Measurements from ENCODE around the gene ZBP1. TPM values are rescaled to one million over a fixed set of nuclear protein-coding genes. Genes with fewer than 3 reads are reported as not detected.

ZBP1 gene
- total and polyA plus RNA-seq, 10 of the 15 experiments (the other 5 are each of a cell fraction or from before 2014, with no cell fraction given): 0.93 to 10.6 (median 4.8) TPM

DNA sequence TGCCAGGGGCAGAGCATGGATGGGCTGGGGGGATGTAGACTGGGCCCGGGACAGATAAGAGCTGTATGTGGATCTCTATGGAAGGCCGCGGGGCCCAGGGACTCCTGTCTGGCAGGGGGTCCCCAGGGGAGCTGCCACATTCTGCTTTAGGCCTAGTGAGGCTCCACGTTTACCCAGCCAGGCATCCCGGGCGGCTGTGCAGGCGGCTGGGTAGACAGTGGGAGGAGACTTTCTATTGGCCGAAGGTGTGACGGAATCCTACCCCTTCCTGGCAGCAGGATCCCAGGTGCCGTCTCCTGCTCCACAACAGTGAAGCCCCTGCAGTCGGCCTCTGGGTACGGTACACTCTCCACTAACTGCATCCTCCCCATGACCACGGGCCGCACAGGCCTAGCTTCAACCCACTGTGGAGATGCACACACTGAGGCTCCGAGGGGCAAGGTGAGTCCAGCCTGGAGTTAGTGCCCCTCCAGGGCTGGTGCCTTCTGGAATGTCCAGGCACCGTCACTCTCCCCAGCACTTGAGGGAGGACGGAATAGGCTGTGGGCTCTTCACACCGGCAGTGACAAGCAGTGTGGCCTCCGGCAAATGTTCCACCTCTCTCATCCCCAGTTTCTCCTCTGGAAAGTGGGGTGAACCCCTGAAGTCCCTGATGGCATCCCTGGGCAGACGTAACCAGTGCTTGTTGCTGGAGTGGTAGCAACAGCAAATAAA lies 36.8 kb upstream of the ZBP1 start:
- DNase-seq (ENCODE audit: low read depth, low spot score) (no peak), FAIRE-seq (no peak), ATAC-seq (no peak)
- ChIA-PET CTCF (interaction anchor here (4.7 kb wide), 1 partner anchor 430 kb away, joined by 48 read pairs; no protein-coding TSS in a partner anchor), POLR2A (no interaction called here), SMC1A (ENCODE audit: uncharacterized antibody, unreplicated experiment) (no interaction called here), RAD21 (ENCODE audit: unreplicated experiment) (interaction anchor here (0.7 kb wide), 1 partner anchor 26 kb away, joined by 4 read pairs; no protein-coding TSS in a partner anchor)
- no peaks in the 10 kb centered on the region for H3K27me3 ChIP-seq (replicated peaks in 1 of 2; ENCODE audit: control insufficient read depth in 2 of 2, insufficient read depth in 2 of 2, low read length in 1 of 2)
- no peak overlapping the region for H3K27ac ChIP-seq (ENCODE audit: control insufficient read depth, insufficient read depth)
- intact Hi-C loops (cut with micrococcal nuclease; ENCODE audit: unreplicated experiment) (no loop called here), in situ Hi-C loops (cut with MboI) (loop anchor here (5.0 kb wide), 1 partner anchor 525 kb away; no protein-coding TSS in a partner anchor)
- no TSS peak for BruUV-seq (replicated peaks)
- H3K9me3 ChIP-seq (replicated peaks; ENCODE audit: control insufficient read depth, insufficient read depth, low read length): no peaks in the 10 kb centered on the region
- no peak overlapping the region for H3K4me2 ChIP-seq (ENCODE audit: control insufficient read depth, insufficient read depth)
- H3K36me3 ChIP-seq (ENCODE audit: control insufficient read depth in 2 of 2, insufficient read depth in 2 of 2, low read length in 1 of 2): no peaks in the 10 kb centered on the region
- no peaks in the 10 kb centered on the region for H3K79me2 ChIP-seq (ENCODE audit: control insufficient read depth, insufficient read depth, low read length)
- H3K4me1 ChIP-seq (ENCODE audit: control insufficient read depth, insufficient read depth, low read length): no peaks in the 10 kb centered on the region
- TF ChIP-seq ZSCAN29 (IDR thresholded peaks at IDR 0.05) (no peak), KDM1A (IDR thresholded peaks at IDR 0.05; ENCODE audit: borderline replicate concordance) (no peak), FOS (IDR thresholded peaks at IDR 0.05; ENCODE audit: borderline replicate concordance, extremely low read depth, insufficient read length) (no peak), RUNX3 (IDR thresholded peaks at IDR 0.05; ENCODE audit: low read length) (no peak), WRNIP1 (IDR thresholded peaks at IDR 0.05; ENCODE audit: borderline replicate concordance, low read depth, low read length) (no peak), PML (IDR thresholded peaks at IDR 0.05; ENCODE audit: low read length) (no peak), YY1 (IDR thresholded peaks at IDR 0.05; ENCODE audit: low read depth, low read length) (no peak), PKNOX1 (IDR thresholded peaks at IDR 0.05) (no peak), HDGF (IDR thresholded peaks at IDR 0.05) (no peak), ZNF217 (IDR thresholded peaks at IDR 0.05) (no peak), RBBP5 (conservative IDR thresholded peaks at IDR 0.05) (no peak)
- H4K20me1 ChIP-seq (ENCODE audit: control insufficient read depth, insufficient read depth): no peaks in the 10 kb centered on the region
- H3K4me3 ChIP-seq: no peak overlapping the region
- no peak overlapping the region for H3K9ac ChIP-seq (ENCODE audit: control insufficient read depth, insufficient read depth, low read length)
- 76% methylated on average over 20 of the region's 20 CpGs for WGBS (ENCODE audit: insufficient coverage, insufficient replicate concordance, low lambda C conversion rate, missing lambda C conversion rate)
- H2AFZ ChIP-seq (ENCODE audit: control insufficient read depth, low read depth, low read length): no peak overlapping the region
